ENCODE results near the gene IP6K3.

DNA sequence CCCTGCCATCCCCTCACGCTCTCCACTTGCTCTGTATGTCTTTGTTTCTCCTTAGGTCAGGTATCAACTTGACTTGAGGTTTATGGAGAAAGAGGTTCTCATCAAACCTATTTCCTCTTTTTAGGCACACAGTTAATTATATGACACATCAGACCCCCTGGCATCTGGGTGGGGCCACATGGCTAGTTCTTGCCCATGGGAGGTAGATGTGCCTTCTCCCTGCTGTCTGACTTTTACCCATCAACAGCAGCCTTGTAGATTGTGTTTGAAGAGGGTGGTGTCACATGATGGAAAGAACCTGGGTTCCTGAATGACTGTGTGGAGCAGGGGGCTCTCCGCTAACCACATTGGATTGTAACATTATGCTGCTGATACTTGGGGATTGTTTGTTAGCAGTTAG lies 28.0 kb downstream of the IP6K3 start:
- TF ChIP-seq CTCF (IDR thresholded peaks at IDR 0.05) (no peak), POLR2A (IDR thresholded peaks at IDR 0.05) (no peak)
